GM04504 (cell line): ENCODE data around the gene PTPRU.
"Not testable (repeated sequence)": the region's sequence is repeated elsewhere in the genome, so short reads cannot be mapped to it uniquely, and the experiment has no call there.

Experiments
- DNase-seq: peaks from one replicate; pipeline ENCODE4 v3.0.0-alpha.2; 2012; ENCODE audit warnings: low read depth

Gene PTPRU

DNA sequence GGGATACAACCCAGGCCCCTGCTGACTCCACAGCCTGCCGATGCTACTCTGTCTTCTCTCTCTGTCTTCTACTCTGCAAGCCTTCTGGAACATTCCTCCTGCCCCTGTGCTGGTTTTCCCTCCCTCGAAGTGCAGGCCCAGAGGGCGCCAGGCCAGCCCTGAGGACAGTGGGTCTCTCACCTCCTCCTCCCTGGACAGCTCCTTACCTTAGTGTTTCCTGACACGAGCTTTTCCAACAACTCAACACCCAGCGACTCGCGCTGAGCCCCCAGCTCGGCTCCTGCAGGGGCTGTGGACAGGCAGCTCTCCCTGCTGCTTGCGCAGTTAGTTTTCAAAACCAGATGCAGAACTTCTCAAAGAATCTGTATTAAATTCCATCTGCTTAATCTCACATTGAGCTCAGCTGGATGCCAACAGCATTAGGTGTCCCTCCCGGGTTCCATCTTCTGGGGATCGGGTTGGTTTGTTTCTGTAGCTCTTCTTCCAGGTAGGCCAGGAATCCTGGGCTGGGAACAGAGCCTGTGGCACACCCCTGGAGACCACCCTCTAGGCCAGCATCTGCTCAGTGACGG is 54.2 kb downstream of the PTPRU start:
- DNase-seq, result no peak

DNA sequence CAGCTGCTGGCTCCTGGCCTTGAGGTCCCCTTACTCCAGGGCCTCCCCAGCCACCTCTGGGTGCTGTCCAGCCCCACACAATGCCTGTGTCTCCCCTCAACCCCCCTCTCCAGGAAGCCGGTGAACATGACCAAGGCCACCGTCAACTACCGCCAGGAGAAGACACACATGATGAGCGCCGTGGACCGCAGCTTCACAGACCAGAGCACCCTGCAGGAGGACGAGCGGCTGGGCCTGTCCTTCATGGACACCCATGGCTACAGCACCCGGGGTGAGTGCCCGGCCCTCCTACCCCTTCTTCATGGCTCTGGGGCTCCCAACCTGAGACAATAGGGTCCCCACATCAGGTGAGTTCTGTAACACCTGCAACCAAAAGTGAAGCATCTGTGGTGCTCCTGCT is 55.4 kb downstream of the PTPRU start:
- no peak for DNase-seq

- no peak for DNase-seq
Measured at GRCh38 chr1:29292344-29292743, 56.0 kb downstream of the PTPRU start.

GRCh38 chr1:29297450-29297849 is 61.1 kb downstream of the PTPRU start:
- DNase-seq, result no peak

- no peak for DNase-seq
Measured at GRCh38 chr1:29298246-29298645, 61.9 kb downstream of the PTPRU start.

DNA sequence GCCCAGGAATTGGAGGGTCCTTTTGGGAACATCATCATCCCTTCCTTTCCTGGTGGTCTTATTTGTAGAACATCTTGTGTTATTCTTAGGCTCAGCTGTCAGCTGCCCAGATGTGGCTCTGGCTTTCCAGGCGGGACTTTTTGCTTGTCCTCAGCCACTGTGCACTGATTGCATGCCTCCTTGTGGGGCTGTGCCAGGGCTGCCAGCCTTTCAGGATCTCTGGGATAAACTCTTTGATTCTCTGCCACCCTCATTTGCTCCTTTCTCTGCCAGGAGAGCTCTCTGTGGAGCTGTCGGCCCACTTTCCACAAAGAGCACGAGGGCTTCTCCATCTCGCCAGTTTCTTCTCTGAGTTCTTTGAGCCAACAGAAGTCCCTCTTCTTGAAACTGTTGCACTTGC is 63.1 kb downstream of the PTPRU start:
- DNase-seq, result no peak

GRCh38 chr1:29301732-29302131 is 65.4 kb downstream of the PTPRU start:
- DNase-seq, result not testable (repeated sequence)

- no peak for DNase-seq
Measured at GRCh38 chr1:29303201-29304024, 67.1 kb downstream of the PTPRU start.

DNA sequence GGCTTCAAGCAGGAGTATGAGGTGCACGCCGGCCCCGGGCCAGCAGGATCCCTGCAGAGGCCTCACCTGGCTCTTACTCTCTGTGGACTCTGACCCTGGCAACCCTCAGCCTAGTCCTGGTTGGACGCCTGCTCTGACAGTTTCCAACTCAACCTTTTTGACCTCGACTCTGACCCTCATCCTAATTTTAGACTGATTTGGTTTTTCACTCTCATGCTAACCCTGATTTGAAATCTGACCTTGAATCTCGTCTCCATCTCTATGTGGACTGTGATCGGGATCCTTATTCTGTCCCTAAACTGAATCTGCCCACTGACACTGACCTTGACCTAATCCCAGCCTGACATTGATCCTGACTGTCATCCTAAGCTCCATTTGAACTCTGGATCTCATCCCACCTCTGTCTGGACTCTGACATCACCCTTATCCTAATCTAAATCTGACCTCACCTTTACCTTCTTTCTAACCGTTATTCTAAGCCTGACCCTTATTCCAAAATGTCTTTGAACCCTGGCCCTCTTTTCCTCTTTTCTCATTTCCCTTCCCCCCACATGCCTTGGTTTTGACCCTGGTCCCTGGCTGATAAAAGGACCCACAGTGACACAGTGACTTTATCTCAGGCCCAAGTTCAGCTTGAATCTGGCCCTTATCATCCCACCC is 67.8 kb downstream of the PTPRU start:
- DNase-seq, result no peak

- DNase-seq, result no peak
Measured at GRCh38 chr1:29305943-29306342, 69.6 kb downstream of the PTPRU start.

GRCh38 chr1:29306471-29307140 is 70.3 kb downstream of the PTPRU start:
- no peak for DNase-seq

DNA sequence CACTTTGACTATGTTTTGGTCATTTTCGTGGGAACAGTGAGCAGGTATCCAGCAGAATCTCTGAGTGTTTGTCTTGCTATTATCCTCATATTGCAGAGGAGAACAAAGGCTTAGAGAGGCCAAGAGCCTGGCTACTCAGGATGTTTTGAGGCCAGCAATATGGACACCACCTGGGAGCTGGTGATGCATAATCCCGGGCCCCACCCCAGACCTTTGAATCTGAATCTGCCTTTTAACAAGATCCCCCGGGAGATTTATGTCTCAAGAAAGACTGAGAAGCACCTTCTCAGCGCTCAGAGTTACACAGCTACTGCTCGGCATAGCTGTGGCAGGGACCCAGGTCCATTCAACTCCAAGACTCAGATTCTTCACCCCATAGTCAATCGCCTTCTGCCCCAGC is 72.8 kb downstream of the PTPRU start:
- no peak for DNase-seq

- DNase-seq, result no peak
Measured at GRCh38 chr1:29309621-29310020, 73.3 kb downstream of the PTPRU start.

DNA sequence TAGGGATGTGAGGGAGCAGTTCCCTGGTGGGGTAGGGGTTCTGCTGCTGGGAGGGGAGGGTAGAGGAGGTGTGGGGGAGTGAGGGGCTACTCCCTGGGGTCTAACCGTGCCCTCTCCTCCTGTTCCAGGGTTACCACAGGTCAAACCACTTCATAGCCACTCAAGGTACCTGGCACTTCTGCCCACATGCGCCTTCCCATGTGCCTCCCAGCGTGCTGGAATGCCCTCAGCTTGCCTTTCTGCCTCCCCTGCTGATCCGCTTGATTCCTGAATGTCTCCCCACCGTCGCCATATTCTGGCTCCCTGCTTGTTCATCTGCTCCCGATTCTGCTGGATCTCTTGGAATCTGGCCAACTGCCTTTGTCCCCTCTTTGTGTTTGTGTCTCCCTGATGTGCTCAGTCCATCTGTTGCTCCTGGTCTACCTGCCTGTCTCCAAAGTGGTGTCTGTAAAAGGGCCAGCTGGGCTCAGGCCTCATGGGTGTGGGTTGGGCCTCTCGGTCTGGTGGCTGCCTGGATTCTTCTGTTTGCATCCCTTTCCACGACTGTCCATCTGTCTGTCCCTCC is 74.4 kb downstream of the PTPRU start:
- DNase-seq, result no peak

DNA sequence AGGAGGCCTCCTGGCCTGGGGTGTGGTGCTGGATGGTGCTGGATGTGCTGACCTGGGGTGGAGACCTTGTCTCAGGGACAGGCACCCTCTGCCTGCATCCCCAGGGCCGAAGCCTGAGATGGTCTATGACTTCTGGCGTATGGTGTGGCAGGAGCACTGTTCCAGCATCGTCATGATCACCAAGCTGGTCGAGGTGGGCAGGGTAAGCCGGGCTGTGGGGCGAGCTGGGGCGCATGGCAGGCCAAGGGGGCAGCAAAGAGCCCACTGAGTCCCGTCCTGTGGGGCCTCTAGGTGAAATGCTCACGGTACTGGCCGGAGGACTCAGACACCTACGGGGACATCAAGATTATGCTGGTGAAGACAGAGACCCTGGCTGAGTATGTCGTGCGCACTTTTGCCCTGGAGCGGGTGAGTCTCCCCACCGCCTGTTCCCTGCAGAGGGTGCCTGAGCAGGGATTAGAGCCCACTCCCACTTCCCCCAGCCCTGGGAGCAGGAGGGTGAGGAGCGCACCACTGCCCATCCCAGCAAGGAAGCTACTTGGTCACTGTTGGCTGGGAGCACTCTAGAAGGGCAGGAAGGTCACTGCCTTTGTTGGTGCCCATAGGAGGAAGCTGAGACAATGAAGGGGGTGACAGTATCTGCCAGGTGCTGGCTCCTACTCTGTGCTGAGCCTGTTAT is 75.2 kb downstream of the PTPRU start:
- DNase-seq, result no peak

GRCh38 chr1:29312469-29313461 is 76.4 kb downstream of the PTPRU start:
- no peak for DNase-seq

DNA sequence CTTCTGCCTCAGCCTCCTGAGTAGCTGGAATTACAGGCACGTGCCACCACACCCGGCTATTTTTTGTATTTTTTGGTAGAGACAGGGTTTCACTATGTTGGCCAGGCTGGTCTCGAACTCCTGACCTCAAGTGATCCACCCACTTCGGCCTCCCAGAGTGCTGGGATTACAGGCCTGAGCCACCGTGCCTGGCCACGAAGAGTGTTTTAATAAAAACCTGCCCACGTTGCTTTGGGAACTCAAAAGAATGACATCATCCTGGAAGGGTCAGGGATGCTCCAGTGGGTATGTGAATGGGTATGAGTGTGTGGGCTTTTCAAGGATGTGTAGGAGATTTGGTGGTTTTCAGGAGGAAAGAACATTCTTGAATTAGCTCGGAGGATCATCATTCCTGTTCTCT is 78.4 kb downstream of the PTPRU start:
- DNase-seq, result not testable (repeated sequence)

- no peak for DNase-seq
Measured at GRCh38 chr1:29315262-29315661, 78.9 kb downstream of the PTPRU start.

DNA sequence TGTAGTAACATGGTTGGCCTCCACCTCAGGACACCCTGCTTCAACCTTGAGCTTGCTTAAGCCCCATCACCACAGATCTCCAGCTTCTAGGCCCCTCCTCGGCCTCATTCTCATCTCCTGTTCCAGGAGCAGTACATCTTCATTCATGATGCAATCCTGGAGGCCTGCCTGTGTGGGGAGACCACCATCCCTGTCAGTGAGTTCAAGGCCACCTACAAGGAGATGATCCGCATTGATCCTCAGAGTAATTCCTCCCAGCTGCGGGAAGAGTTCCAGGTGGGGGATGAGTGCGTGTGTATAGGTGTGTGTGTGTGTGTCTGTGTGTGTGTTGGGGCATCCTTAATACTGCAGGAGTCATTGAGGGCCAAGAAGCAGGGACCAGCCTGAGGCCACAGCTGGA is 79.6 kb downstream of the PTPRU start:
- DNase-seq, result no peak

DNA sequence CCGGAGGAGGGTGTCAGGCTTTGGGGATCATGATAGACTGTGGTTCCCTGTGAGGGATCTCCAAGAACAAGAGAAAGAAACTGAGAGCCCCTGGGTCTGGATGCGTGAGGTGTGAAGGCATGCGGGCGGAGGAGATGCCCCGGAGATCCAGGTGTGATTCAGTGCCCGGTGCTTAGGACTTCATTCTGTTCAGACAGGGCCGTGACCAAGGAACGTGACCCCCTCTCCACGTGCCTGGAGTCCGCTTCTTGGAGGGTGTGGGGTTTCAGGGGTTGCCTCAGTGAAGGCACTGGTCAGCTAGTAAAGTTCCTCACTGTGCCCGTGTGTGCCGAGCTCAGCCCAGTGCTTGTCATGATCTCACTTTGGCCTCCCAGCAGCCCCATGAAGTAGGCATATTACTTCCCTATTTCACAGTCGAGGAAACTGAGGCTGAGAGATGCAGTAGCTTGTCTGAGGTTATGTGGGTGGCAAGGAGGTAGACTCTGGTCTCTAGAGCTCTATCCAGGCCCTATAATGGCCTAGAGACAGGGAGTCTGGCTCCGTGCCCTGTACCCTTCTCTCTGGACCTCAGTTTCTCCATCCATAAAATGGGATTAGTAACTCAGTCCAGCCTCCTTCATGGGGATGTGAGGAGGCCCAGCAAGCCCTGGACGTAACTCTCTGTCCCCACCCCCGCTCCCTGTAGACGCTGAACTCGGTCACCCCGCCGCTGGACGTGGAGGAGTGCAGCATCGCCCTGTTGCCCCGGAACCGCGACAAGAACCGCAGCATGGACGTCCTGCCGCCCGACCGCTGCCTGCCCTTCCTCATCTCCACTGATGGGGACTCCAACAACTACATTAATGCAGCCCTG is 81.0 kb downstream of the PTPRU start:
- no peak for DNase-seq
